ENCODE measurements around the gene SLC6A8. TPM values are rescaled to one million over a fixed set of nuclear protein-coding genes. Genes with fewer than 3 reads are reported as not detected.
"Not testable (repeated sequence)": the region's sequence is repeated elsewhere in the genome, so short reads cannot be mapped to it uniquely, and the experiment has no call there.

SLC6A8 gene
- polyA plus RNA-seq, 1 donor: 43.1 TPM

DNA sequence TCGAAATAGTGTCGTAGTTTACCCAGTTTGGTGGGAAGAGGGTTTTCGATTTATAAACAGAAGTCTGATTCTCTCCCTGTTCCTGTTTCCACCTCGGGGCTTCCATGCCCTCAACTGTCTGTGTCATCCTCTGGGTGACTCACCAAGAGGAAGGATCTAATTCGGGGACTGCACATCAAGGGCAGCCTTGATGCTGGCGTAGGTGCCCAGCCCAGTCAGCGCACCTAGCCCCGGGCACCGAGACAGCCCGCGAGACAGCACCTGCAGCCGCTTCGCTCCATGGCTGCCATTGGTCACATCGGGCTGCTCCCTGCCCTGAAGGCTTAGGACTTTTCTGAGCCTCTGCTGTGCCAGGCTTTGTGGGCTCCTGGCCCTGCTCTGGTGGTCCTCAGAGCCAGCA lies 44.7 kb downstream of the SLC6A8 start:
- DNase-seq: no peak

DNA sequence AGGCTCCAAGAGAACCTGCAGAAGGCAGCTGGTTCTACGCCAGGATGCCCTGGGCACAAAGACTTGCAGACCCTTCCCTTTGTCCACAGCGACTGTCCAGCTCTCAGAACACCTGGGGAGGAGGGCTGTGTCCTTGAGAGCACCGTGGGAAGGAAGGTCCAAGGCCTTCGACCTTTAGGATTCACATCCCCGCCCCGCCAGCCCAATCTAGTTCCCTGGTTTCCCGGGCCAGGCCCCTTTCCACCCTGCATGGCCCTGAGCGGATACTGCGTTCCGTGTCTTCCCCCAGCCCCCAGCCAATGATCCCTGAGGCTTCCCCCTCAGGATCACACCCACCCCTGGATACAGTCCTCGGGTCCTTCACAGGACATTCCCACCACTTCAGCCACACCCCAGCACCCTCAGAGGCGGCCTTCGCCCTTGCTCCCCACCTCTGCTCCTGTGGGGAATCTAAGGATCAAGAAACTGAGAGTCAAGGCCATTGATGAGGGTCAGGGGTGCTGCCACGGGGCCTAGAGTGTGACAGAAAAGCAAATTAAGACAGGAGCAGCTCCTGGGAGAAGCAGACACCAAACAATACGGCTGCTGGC lies 46.0 kb downstream of the SLC6A8 start:
- DNase-seq: no peak

DNA sequence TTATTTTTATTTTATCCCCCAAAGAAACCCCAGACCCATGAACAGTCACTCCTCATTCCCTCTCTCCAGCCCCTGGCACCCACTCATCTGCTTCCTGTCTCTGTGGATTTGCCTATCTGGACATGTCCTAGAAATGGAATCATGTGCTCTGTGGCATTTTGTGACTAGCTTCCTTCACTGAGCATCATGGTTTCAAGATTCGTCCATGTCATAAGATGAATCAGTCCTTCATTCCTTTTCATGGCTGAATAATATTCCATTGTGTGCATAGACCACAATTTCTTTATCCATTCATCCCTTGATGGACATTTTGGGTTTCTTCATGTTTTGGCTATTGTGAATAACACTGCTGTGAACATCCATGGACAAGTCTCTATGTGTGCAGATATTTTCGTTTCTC lies 47.1 kb downstream of the SLC6A8 start:
- no peak for DNase-seq

DNA sequence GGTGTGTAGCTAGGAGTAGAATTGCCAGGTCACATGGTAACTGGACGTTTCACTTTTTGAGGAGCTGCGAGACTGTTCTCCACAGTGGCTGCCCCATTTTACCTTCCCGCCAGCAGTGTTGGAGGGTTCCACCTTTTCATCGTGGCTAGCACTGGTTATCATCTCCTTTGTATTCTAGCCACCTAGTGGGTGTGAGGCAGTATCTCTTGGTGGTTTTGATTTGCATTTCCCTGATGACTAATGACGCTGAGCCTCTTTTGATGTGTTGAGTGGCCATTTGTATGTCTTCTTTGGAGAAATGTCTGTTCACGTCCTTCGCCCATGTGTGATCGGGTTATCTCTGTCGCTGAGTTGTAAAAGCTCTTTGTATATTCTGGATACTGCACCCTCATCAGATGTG lies 47.5 kb downstream of the SLC6A8 start:
- no peak for DNase-seq

DNA sequence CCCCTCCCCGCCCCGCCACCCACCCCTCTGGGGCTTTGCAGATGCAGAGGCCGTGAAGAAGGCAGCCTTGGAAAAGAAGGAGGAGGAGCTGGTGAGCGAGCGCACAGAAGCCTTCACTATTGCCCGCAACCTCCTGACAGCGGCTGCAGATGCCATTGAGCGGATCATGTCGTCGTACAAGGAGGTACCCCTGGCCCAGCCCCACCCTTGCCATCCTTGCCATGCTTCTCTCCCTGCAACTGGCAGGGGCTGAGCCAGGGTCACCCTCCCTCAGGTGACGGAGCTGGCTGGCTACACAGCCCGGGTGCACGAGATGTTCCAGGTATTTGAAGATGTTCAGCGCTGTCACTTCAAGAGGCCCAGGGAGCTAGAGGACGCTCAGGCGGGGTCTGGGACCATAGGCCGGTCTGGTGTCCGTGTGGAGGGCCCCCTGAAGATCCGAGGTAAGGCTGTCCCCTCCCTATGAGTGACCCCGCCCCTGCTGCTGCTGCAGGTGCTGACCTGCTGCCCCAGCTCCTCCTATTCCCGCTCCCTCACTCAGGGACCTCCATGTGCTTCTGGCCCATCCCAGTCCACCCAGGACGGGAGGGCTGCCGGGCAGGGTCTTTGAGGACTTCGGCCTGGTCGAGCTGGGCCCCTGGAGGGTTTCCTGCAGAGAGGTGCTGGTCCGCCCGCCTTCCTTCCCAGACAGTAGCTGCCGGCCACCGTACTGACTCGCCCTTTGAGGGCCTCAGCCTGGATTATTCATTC lies 48.5 kb downstream of the SLC6A8 start:
- no peak for DNase-seq

DNA sequence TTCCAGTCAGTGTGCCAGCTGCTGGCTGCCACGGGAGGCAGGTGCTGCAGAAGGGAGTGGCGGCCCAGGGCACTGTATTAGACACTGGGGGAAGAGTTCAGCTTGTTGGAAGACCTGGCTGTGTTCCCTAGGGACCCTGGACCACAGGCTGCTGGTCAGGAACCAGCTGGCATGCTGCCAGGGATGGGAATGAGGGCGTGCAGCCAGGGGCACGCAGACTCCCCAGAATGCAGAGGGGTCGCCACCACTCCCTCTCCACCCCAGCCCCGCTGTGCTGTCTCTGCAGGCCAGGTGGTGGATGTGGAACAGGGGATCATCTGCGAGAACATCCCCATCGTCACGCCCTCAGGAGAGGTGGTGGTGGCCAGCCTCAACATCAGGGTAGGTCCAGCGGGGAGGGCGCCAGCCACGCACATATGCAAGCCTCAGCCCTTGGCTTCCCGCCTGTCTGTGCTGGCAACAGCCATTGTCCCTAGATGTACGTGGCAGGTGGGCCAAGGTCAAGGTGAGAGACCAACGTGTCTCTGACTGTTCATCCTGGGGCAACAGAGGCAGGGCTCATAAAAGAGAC lies 49.2 kb downstream of the SLC6A8 start:
- no peak for DNase-seq

DNA sequence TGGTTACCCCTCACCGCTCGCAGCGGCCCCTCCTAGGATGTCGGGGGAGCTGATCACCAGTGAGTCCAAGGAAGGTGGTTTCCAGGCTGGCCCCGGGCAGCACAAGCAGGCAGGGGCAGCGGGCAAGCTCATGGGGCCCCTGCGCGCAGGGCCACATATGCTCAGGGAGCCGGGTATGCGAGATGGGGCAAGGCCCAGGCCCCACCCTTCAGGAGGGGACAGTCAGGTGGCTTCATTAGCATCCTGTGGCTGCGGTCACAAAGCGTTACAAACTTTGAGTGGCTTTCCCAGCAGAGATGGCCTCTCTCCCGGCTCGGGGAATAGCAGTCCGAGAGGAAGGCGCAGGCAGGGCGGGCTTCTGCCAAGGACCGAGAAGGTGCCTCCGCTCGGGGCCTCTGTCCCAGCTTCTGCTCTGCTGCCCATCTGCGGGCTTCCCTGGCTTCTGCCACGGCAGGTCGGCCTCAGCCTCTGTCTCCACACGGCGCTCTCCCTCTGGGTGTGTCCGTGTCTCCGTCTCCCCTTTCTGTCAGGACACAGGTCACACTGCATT lies 50.4 kb downstream of the SLC6A8 start:
- DNase-seq: no peak

DNA sequence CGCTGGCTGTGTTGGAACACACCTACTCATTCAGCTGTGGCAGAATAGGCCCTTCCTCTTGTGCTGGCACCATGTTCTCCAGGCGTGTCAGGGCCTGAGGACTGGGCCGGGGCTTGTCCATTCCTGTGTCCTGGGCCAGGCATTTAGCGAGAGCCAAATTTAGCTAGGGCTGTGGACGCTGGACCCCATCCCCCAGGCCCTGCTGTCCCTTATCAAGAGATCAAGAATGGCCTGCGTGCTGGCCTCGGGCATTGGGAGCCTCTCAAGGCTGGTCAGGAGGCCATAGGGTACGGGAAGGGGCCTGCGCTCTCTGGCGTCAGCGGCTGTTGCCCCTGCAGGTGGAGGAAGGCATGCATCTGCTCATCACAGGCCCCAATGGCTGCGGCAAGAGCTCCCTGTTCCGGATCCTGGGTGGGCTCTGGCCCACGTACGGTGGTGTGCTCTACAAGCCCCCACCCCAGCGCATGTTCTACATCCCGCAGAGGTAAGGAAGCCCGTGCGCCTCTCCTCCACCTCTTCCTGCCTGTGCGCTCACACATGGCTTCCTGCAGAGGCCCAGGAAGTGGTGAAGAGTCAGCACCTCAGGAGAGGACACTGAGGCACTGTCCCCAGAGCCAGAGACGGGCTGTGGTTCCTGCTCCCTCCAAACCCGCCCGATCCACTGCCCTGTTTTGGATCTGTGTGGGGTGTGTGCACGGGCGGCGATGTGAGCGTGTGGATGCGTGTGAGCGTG lies 52.2 kb downstream of the SLC6A8 start:
- DNase-seq: no peak

DNA sequence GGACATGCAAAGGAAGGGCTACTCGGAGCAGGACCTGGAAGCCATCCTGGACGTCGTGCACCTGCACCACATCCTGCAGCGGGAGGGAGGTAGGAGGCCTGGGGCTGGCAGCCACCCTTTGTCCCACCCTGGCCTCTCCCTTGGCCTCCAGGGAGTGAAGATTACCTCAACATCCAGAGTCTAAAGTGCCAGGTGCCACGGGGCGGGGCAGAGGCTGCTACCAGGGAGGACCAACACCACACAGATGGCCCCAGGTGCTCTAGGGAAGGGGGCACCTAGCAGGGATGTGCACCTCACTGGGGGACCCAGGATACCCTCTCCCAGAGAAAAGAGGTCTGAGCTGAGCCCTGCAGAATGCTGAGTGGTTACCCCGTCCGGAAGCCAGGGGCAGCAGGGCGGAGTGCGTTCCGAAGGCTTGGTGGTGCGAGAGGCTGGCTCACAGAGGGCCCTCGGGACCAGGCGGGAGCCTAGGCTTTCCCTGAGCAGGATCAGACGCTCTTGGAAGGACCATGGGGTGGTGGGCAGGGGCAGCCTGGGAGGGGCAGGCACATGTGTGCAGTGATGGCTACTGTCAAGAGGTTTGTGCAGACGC lies 53.0 kb downstream of the SLC6A8 start:
- DNase-seq: no peak

DNA sequence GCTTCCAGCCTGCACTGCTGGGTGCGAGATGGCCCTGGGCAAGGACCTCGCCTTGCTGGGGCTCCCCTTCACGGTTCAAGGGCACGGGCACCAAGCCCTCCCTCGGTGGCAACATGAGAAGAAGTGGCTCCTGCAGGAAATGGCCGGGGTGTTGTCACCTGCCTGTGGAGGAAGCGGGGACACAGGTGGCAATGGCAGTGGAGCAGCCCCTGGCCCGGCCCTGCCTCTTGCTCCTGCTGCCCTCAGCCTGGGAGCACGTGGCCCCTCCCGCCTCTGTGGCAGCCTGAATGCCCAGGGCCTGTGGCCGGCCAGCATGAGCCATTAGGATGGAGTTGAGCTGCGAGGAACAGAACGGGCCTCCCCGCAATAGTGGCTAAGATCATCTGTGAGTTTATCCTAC lies 53.7 kb downstream of the SLC6A8 start:
- no peak for DNase-seq

DNA sequence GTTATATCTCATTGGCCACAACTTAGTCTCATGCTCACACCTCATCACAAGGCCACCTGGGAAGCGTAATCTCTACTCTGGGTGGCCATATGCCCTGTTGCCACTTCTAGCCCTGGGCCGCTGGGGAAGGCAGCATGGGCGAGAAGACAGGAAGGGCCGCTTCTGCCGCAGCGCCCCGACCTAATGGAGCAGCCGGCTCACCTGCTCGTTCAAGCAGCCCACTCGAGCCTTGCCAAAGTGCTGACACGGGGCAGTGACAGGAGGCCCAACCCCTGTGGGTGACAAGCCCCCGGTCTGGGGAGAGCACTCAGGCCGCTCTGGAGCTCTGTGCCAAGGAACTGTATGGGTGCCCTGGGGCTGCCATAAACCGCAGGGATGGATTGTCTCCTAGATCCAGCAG lies 54.4 kb downstream of the SLC6A8 start:
- not testable (repeated sequence) for DNase-seq

DNA sequence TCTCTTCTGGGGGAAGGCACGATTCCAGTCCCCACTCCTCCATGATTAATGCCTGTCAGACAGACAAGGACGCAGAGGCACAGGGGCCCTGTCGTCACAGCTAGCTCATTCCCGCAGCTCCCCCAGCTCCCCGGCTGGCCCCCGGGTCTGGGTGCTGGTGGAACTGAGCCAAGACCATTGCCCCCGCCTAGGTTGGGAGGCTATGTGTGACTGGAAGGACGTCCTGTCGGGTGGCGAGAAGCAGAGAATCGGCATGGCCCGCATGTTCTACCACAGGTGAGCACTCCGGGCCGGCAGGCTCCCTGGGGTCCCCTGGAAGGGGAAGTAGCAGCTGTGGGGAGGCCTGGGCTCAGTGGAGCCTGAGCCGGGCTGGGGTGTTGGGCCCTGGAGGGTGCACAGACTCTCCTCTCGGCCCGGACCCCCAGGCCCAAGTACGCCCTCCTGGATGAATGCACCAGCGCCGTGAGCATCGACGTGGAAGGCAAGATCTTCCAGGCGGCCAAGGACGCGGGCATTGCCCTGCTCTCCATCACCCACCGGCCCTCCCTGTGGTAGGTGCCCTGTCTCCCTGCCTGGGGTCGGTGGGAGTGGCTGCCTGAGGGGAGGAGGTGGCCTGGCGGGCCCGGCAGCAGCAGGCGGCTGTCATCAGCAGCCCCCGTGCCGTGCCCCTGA lies 55.2 kb downstream of the SLC6A8 start:
- DNase-seq: not testable (repeated sequence)

DNA sequence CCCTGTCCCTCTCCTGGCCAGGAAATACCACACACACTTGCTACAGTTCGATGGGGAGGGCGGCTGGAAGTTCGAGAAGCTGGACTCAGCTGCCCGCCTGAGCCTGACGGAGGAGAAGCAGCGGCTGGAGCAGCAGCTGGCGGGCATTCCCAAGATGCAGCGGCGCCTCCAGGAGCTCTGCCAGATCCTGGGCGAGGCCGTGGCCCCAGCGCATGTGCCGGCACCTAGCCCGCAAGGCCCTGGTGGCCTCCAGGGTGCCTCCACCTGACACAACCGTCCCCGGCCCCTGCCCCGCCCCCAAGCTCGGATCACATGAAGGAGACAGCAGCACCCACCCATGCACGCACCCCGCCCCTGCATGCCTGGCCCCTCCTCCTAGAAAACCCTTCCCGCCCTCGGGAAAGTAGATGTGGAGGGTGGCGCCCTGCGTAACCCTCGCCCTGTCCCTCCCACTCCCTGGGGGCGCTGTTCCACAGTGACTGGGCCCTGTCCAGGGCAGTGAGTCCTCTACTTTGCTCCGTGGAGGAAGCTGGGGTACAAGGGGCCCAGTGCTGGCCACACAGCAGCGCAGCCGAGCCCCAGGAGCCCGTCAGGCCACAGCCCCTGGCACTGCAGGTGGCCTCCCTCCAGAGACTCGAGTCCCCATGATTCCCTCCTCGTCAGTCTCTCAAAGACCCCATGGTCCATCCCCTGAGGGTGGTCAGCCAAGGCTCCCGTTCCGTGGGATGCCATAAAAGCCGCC lies 55.9 kb downstream of the SLC6A8 start:
- DNase-seq: not testable (repeated sequence)

DNA sequence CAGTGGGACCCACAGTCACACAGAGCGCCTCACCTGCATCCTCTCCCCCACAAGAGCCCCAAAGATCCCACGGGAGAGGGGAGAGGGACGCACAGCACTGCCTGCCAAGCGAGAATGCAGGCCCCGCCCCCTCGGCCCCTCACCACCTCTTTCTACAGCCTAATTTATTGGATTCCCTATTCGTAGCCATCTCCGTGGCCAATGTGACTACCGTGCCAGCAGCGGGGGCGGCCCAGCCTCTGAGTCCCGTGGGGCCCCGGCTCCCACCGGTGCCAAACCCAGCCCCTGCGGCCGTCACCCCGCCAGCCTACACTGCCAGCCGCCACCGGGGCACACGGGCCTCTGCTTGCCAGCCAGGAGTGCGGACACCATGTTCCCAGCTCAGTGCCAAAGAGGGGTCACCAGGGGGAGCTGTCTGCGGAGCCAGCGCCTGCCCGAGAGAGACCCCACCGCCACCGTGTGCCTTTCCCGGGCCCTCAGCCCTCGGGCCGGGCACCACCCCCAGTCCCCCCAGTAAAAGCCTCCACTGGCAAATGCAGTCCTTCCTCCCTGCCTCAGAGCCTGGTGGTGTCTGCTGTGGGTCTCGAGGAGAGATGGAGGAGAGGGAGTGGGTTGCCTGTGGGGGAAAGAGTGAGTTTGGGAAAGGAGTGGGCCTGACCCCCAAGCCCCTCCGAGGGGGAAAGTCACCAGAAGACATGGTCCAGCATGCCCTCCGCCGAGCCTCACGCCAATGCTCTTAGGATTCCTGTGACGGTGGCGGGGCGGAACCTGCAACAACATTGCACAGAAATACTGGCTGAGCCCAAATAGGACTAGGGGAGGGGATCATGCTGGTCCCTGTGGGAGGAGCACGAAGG lies 56.7 kb downstream of the SLC6A8 start:
- no peak for DNase-seq

DNA sequence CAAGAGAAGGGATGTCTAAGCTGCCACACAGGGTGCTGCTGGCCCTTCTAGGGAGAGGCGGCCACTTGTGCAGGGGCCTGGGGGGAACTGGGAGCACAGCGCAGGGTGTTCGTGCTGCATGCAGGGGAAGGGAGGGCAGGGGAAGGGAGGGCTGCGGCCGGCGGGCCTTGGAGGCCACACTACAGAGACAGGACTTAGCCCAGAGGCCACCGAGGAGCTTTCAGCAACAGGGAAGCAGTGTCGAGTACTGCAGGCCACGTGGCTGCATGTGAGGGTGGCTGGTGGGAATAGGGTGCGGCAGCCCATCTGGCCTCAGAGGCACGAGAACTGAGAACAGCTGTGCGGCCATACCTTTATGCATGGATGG lies 57.3 kb downstream of the SLC6A8 start:
- DNase-seq: not testable (repeated sequence)

Other genes with a start within 250 kb of the SLC6A8 start
- 0.43 TPM for gene TREX2, start 241.9 kb upstream of the SLC6A8 start, polyA plus RNA-seq (ENCODE audit: insufficient read length)
- gene HAUS7, start 217.3 kb upstream of the SLC6A8 start, polyA plus RNA-seq (ENCODE audit: insufficient read length): 25.9 TPM
- 101 TPM for gene BGN, start 192.9 kb upstream of the SLC6A8 start, polyA plus RNA-seq (ENCODE audit: insufficient read length)
- 0.36 TPM for gene ATP2B3, start 170.3 kb upstream of the SLC6A8 start, polyA plus RNA-seq (ENCODE audit: insufficient read length)
- gene CCNQ, start 88.8 kb upstream of the SLC6A8 start, polyA plus RNA-seq (ENCODE audit: insufficient read length): 11.5 TPM
- gene DUSP9, start 40.7 kb upstream of the SLC6A8 start, polyA plus RNA-seq (ENCODE audit: insufficient read length): 0.14 TPM
- gene PNCK, start 14.1 kb upstream of the SLC6A8 start, polyA plus RNA-seq (ENCODE audit: insufficient read length): 3.5 TPM
- gene BCAP31, start 36.5 kb downstream of the SLC6A8 start, polyA plus RNA-seq (ENCODE audit: insufficient read length): 80.6 TPM
- gene ABCD1, start 36.9 kb downstream of the SLC6A8 start, polyA plus RNA-seq (ENCODE audit: insufficient read length): 13.5 TPM
- 1.9 TPM for gene PLXNB3, start 76.3 kb downstream of the SLC6A8 start, polyA plus RNA-seq (ENCODE audit: insufficient read length)
- 318 TPM for gene SRPK3, start 93.1 kb downstream of the SLC6A8 start, polyA plus RNA-seq (ENCODE audit: insufficient read length)
- gene IDH3G, start 106.4 kb downstream of the SLC6A8 start, polyA plus RNA-seq (ENCODE audit: insufficient read length): 49.5 TPM
- 106 TPM for gene SSR4, start 106.7 kb downstream of the SLC6A8 start, polyA plus RNA-seq (ENCODE audit: insufficient read length)
- gene PDZD4, start 142.6 kb downstream of the SLC6A8 start, polyA plus RNA-seq (ENCODE audit: insufficient read length): 2.4 TPM
- gene L1CAM, start 198.2 kb downstream of the SLC6A8 start, polyA plus RNA-seq (ENCODE audit: insufficient read length): 2.5 TPM
- 1.4 TPM for gene AVPR2, start 216.7 kb downstream of the SLC6A8 start, polyA plus RNA-seq (ENCODE audit: insufficient read length)
- 26.4 TPM for gene ARHGAP4, start 238.3 kb downstream of the SLC6A8 start, polyA plus RNA-seq (ENCODE audit: insufficient read length)
- 71.0 TPM for gene NAA10, start 247.1 kb downstream of the SLC6A8 start, polyA plus RNA-seq (ENCODE audit: insufficient read length)